HPDE6-E6E7 (cell line): ENCODE measurements around the gene EPHB2.

Source experiments
- DNase-seq: peaks from one replicate; pipeline ENCODE4 v3.0.0; 2011; ENCODE audit warnings: missing footprints; ENCODE audit errors: extremely low spot score

The EPHB2 gene

GRCh38 chr1:22722901-22723550 is 12.4 kb downstream of the EPHB2 start:
- DNase-seq = no peak

GRCh38 chr1:22727873-22728272 is 17.2 kb downstream of the EPHB2 start:
- no peak for DNase-seq

- no peak for DNase-seq
These were observed 18.2 kb downstream of the EPHB2 start for GRCh38 chr1:22728751-22729399.

- no peak for DNase-seq
These were observed 18.7 kb downstream of the EPHB2 start for GRCh38 chr1:22729400-22729773.

- no peak for DNase-seq
These were observed 19.3 kb downstream of the EPHB2 start for GRCh38 chr1:22729912-22730311.

GRCh38 chr1:22731924-22732720 is 21.5 kb downstream of the EPHB2 start:
- DNase-seq = no peak

- DNase-seq = no peak
These were observed 23.0 kb downstream of the EPHB2 start for GRCh38 chr1:22733643-22734042.

- no peak for DNase-seq
These were observed 26.0 kb downstream of the EPHB2 start for GRCh38 chr1:22736501-22737080.

GRCh38 chr1:22737374-22738068 is 26.9 kb downstream of the EPHB2 start:
- DNase-seq = no peak

- no peak for DNase-seq
These were observed 27.4 kb downstream of the EPHB2 start for GRCh38 chr1:22738069-22738435.

- DNase-seq = no peak
These were observed 27.9 kb downstream of the EPHB2 start for GRCh38 chr1:22738522-22738921.

GRCh38 chr1:22739648-22740385 is 29.2 kb downstream of the EPHB2 start:
- peak; percentile 95 for DNase-seq

GRCh38 chr1:22741118-22741517 is 30.5 kb downstream of the EPHB2 start:
- DNase-seq = no peak

GRCh38 chr1:22745669-22746585 is 35.3 kb downstream of the EPHB2 start:
- peak; percentile 28 for DNase-seq

GRCh38 chr1:22747021-22747734 is 36.5 kb downstream of the EPHB2 start:
- DNase-seq = peak; percentile 28

GRCh38 chr1:22747735-22748073 is 37.1 kb downstream of the EPHB2 start:
- DNase-seq = no peak

GRCh38 chr1:22749503-22749902 is 38.9 kb downstream of the EPHB2 start:
- DNase-seq = no peak

GRCh38 chr1:22749919-22750684 is 39.5 kb downstream of the EPHB2 start:
- DNase-seq = peak; percentile 82

GRCh38 chr1:22750685-22751051 is 40.0 kb downstream of the EPHB2 start:
- DNase-seq = peak; percentile 72
